Right atrium auricular region (tissue), 2 donors: ENCODE data around the gene SNX24. TPM values are rescaled to one million over a fixed set of nuclear protein-coding genes. Genes with fewer than 3 reads are reported as not detected.
"Not testable (repeated sequence)": the region's sequence is repeated elsewhere in the genome, so short reads cannot be mapped to it uniquely, and the experiment has no call there.

Experiments used
- DNase-seq: peaks from one replicate; pipeline ENCODE4 v3.0.0-alpha.2; 2019; ENCODE audit warnings: low spot score
- H3K27ac ChIP-seq, 2 donors: fragments of 200-600 bp; sonication (generic); 1 replicate in 1 of 2; 2 replicates in 1 of 2; pipeline ENCODE4 v1.5.1; 2016 to 2019
- H3K27me3 ChIP-seq, 2 donors: fragments of 200-600 bp; sonication (generic); one replicate each; pipeline versions ENCODE4 v1.5.1 to v1.6.0; 2017 to 2019
- H3K36me3 ChIP-seq: fragments of 200-600 bp; sonication (generic); one replicate; pipeline ENCODE4 v1.5.1; 2016
- H3K4me1 ChIP-seq, 2 donors: fragments of 200-600 bp; sonication (generic); one replicate each; pipeline versions ENCODE4 v1.5.1 to v1.6.0; 2017 to 2019
- H3K4me3 ChIP-seq, 2 donors: fragments of 200-600 bp; sonication (generic); 1 replicate in 1 of 2; 2 replicates in 1 of 2; pipeline ENCODE4 v1.5.1; 2017 to 2019; ENCODE audit warnings: mild to moderate bottlenecking in 1 of 2, moderate library complexity in 1 of 2
- H3K9me3 ChIP-seq, 2 donors: fragments of 200-600 bp; sonication (generic); one replicate each; pipeline ENCODE4 v1.5.1; 2019
- total RNA-seq, 2 donors: library from RNA; depleted of rRNA; stranded (reverse); fragments of >200 nt; gene quantifications; one replicate each; pipeline ENCODE4 v1.1.0, GENCODE V29; 2016
- TF ChIP-seq, protein P1 (sequence below), 2 donors: fragments of 200-600 bp; sonication (generic); IDR thresholded peaks; one replicate each; pipeline ENCODE4 v1.5.1; 2019; ENCODE audit warnings: antibody characterized with exemption in 2 of 2

Gene SNX24
- total RNA-seq, 2 donors from 2014 or later, result 10.8 to 13.2 TPM

DNA sequence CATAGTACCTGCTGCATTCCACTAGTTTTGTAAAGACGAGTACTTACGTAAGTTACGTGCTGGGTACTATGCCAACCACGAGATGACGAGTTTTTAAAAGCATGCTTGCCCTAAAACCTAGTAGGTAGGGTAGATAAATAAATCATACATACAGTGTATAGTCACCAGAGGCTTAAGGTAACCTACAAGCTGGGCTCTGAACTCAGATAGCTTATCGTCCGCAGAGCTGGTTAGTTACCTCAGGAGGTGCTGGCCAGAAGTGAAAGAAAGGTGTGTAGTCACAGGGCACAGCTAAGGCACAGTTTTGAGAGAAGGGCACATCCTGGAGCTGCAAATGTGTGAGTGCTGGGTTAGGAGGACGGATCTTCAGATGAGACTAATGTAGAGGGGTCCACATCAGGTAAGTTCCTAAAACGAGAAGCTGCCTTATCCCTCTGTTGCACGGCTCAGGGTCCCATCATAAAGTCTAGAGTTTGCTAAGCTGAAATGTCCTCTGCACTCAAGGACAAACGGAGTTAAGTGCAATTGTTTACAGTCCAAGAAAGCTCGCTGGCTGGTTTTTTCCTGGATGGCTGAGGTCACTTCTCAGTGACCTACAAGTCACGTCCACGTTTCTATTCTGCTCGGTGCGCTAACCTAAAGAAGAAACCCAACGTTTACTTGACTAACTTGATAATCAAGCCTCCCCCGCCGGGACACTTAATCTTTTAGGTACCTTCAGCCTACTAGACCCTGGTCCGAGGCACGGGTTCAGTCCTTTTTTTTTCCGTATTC lies 1.1 kb upstream of the SNX24 start:
- Histone ChIP-seq H3K27me3 (no peaks in the 10 kb centered on the region), H3K36me3 (no peaks in the 10 kb centered on the region), H3K4me3 (peak overlapping the region; percentile 92 to 93), H3K27ac (peak overlapping the region; percentile 88 to 94), H3K4me1 (peaks cover 0 to 13% of the 10 kb centered on the region in 2 donors), H3K9me3 (peaks cover 0 to 6% of the 10 kb centered on the region in 2 donors)
- TF ChIP-seq, protein P1, sequence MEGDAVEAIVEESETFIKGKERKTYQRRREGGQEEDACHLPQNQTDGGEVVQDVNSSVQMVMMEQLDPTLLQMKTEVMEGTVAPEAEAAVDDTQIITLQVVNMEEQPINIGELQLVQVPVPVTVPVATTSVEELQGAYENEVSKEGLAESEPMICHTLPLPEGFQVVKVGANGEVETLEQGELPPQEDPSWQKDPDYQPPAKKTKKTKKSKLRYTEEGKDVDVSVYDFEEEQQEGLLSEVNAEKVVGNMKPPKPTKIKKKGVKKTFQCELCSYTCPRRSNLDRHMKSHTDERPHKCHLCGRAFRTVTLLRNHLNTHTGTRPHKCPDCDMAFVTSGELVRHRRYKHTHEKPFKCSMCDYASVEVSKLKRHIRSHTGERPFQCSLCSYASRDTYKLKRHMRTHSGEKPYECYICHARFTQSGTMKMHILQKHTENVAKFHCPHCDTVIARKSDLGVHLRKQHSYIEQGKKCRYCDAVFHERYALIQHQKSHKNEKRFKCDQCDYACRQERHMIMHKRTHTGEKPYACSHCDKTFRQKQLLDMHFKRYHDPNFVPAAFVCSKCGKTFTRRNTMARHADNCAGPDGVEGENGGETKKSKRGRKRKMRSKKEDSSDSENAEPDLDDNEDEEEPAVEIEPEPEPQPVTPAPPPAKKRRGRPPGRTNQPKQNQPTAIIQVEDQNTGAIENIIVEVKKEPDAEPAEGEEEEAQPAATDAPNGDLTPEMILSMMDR (IDR thresholded peaks at IDR 0.05), result no peak
- no peak for DNase-seq

DNA sequence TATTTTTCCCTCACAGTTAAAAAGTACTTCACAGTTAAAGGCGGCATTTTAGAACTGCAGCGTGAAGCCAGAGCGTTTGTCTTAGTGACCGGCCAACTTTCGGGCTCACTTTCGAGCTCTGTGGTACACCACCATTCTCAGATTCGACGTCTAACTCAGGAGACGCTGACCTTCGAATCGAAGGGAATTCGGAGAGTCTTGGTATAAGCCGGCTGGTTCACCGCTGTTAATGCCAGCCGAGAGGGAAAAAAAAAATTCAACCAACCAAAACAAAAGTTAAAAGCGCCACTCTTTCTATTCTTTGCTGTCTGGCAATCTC lies 544 bp upstream of the SNX24 start:
- H3K27ac ChIP-seq, result peak overlapping the region; percentile 88 to 94
- peak overlapping the region; percentile 92 to 93 for H3K4me3 ChIP-seq
- no peaks in the 10 kb centered on the region for H3K27me3 ChIP-seq
- no peaks in the 10 kb centered on the region for H3K36me3 ChIP-seq
- no peak for DNase-seq
- TF ChIP-seq, protein P1 (IDR thresholded peaks at IDR 0.05), result no peak
- H3K4me1 ChIP-seq, result peaks cover 0 to 13% of the 10 kb centered on the region in 2 donors
- H3K9me3 ChIP-seq, result peaks cover 0 to 6% of the 10 kb centered on the region in 2 donors

DNA sequence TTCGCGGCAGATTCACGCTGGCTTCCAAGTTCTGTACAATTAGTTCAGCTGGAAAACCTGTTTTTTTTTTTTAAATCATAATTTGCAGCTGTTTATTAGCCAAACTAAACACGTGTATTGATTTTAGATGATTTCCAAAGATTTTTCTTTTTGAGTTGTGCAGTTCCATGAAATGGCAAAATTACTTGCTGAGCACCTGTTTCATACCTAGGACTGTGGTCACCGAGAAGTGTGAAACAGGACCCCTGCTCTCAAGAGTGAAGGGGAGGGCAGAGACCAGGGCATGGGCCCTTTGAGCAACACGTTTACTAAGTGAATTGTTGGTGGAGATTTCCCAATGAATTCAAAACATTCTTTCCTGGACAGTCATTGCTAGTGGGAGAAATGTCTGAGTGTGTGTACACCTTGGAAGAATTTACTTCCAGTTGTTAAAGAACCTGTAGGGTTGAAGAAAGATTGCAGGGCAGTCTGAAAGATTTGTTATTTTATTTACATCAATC lies 688 bp downstream of the SNX24 start:
- H3K4me3 ChIP-seq, result peak overlapping the region; percentile 92 to 93
- H3K27me3 ChIP-seq, result no peaks in the 10 kb centered on the region
- peaks cover 0 to 13% of the 10 kb centered on the region in 2 donors for H3K4me1 ChIP-seq
- peak overlapping the region; percentile 88 to 94 for H3K27ac ChIP-seq
- no peaks in the 10 kb centered on the region for H3K36me3 ChIP-seq
- no peak for DNase-seq
- TF ChIP-seq, protein P1 (IDR thresholded peaks at IDR 0.05), result no peak
- H3K9me3 ChIP-seq, result no peaks in the 10 kb centered on the region

DNA sequence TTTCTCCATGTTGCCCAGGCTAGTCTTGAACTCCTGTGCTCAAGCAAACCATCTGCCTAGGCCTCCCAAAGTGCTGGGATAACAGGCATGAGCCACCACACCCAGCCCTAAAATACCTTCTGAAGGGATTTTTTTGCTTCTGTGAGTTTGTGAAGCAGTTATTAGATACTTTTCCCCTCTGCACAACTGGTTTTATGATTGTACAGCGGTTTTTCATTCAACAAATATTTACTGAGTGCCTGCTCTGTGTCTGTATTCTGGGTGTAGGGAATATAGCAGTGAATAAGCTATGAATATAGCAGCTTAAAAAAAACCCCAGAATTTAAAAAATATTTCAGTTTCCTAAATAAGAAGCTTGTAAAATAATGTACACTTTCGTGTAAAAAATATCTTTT lies 2.3 kb downstream of the SNX24 start:
- TF ChIP-seq, protein P1 (IDR thresholded peaks at IDR 0.05), result no peak
- DNase-seq, result no peak
- peaks cover 0 to 13% of the 10 kb centered on the region in 2 donors for H3K4me1 ChIP-seq

DNA sequence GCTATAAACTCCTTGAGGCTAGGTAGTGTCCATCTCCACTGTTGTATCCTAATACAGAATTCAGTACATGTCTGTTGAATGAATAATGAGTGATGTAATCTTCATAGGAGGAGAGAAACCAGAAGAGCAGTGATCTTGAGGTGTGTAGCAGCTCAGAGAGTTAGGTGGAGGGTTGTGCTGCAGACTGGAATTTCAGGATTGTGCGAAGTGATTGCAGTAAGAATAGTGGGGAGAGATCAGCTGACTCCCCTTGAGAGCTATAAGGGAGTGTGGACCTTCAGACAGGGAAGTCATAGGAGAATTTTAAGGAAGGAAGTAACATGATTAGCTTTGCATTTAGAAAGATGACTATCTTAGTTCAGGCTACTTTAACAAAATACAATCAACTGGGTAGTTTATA lies 4.4 kb downstream of the SNX24 start:
- TF ChIP-seq, protein P1 (IDR thresholded peaks at IDR 0.05), result no peak
- H3K27me3 ChIP-seq, result no peaks in the 10 kb centered on the region
- no peak overlapping the region for H3K4me3 ChIP-seq
- H3K27ac ChIP-seq, result no peak overlapping the region
- peaks cover 0 to 7% of the 10 kb centered on the region in 2 donors for H3K4me1 ChIP-seq
- H3K9me3 ChIP-seq, result no peaks in the 10 kb centered on the region
- no peaks in the 10 kb centered on the region for H3K36me3 ChIP-seq
- DNase-seq, result no peak

More for the DNA sequence above, 2.3 kb downstream of the SNX24 start:
- no peak overlapping the region for H3K27ac ChIP-seq
- H3K27me3 ChIP-seq, result no peaks in the 10 kb centered on the region
- no peaks in the 10 kb centered on the region for H3K9me3 ChIP-seq
- no peak overlapping the region for H3K4me3 ChIP-seq
- no peaks in the 10 kb centered on the region for H3K36me3 ChIP-seq

DNA sequence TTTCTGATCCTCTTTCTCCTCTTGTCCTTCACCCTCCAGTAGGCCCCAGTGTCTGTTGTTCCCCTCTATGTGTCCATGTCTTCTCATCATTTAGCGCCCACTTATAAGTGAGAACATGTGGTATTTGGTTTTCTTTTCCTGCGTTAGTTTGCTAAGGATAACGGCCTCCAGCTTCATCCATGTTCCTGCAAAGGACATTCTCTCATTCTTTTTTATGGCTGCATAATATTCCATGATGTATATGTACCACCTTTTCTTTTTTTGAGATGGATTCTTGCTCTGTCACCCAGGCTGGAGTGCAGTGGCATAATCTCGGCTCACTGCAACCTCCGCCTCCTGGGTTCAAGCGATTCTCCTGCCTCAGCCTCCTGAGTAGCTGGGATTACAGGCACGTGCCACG lies 12.1 kb downstream of the SNX24 start:
- H3K4me3 ChIP-seq, result not testable (repeated sequence)

More for the DNA sequence above, 12.1 kb downstream of the SNX24 start:
- H3K4me1 ChIP-seq, H3K9me3 ChIP-seq, H3K27me3 ChIP-seq, DNase-seq, H3K36me3 ChIP-seq, H3K27ac ChIP-seq: not testable (repeated sequence)
